GM19324 (cell line): ENCODE measurements around the gene RPS27L.
A peak's percentile ranks its signal among the peaks of the same experiment; 100 is the strongest.
"Not testable (repeated sequence)": the region's sequence is repeated elsewhere in the genome, so short reads cannot be mapped to it uniquely, and the experiment has no call there.

ENCODE experiments used
- ATAC-seq: cut with Tn5 transposase; IDR thresholded peaks from one replicate; pipeline ENCODE4 v1.9.1; 2021; ENCODE audit warnings: mild to moderate bottlenecking, moderate library complexity; ENCODE audit not compliant: unreplicated experiment, low FRiP score

RPS27L gene

GRCh38 chr15:63145426-63145825 is 11.9 kb downstream of the RPS27L start:
- ATAC-seq = no peak

GRCh38 chr15:63140936-63141335 is 16.3 kb downstream of the RPS27L start:
- ATAC-seq = no peak

- no peak for ATAC-seq
Measured at GRCh38 chr15:63136742-63137141, 20.5 kb downstream of the RPS27L start.

GRCh38 chr15:63135804-63136203 is 21.5 kb downstream of the RPS27L start:
- no peak for ATAC-seq

- no peak for ATAC-seq
Measured at GRCh38 chr15:63135281-63135680, 22.0 kb downstream of the RPS27L start.

GRCh38 chr15:63134245-63134985 is 22.9 kb downstream of the RPS27L start:
- no peak for ATAC-seq

- no peak for ATAC-seq
Measured at GRCh38 chr15:63133786-63134185, 23.5 kb downstream of the RPS27L start.

- ATAC-seq = no peak
Measured at GRCh38 chr15:63126726-63127125, 30.6 kb downstream of the RPS27L start.

- no peak for ATAC-seq
Measured at GRCh38 chr15:63124506-63124905, 32.8 kb downstream of the RPS27L start.

GRCh38 chr15:63122002-63122875 is 35.0 kb downstream of the RPS27L start:
- peak; percentile 83 for ATAC-seq

GRCh38 chr15:63121382-63122001 is 35.8 kb downstream of the RPS27L start, which contains the start of gene LACTB:
LACTB (plus strand) TSS chr15:63121861; CDS start chr15:63121872, 11 bp downstream.
- peak; percentile 83 for ATAC-seq

- ATAC-seq = no peak
Measured at GRCh38 chr15:63118854-63119253, 38.4 kb downstream of the RPS27L start.

GRCh38 chr15:63114465-63114864 is 42.8 kb downstream of the RPS27L start:
- ATAC-seq = no peak

- ATAC-seq = no peak
Measured at GRCh38 chr15:63112871-63113270, 44.4 kb downstream of the RPS27L start.

- ATAC-seq = no peak
Measured at GRCh38 chr15:63111481-63111880, 45.8 kb downstream of the RPS27L start.

- no peak for ATAC-seq
Measured at GRCh38 chr15:63110428-63111026, 46.8 kb downstream of the RPS27L start.

- no peak for ATAC-seq
Measured at GRCh38 chr15:63109920-63110319, 47.4 kb downstream of the RPS27L start.

- no peak for ATAC-seq
Measured at GRCh38 chr15:63109498-63109897, 47.8 kb downstream of the RPS27L start.

- no peak for ATAC-seq
Measured at GRCh38 chr15:63107895-63108546, 49.3 kb downstream of the RPS27L start.

- not testable (repeated sequence) for ATAC-seq
Measured at GRCh38 chr15:63105354-63105753, 51.9 kb downstream of the RPS27L start.
